Measurements from ENCODE around the gene GNB5. TPM values are rescaled to one million over a fixed set of nuclear protein-coding genes. Genes with fewer than 3 reads are reported as not detected.
A peak's percentile ranks its signal among the peaks of the same experiment; 100 is the strongest.

GNB5 gene
- total and polyA plus RNA-seq, 2 of the 13 experiments (the other 11 are each of a cell fraction or from before 2014, with no cell fraction given), result 13.7 to 14.4 TPM

DNA sequence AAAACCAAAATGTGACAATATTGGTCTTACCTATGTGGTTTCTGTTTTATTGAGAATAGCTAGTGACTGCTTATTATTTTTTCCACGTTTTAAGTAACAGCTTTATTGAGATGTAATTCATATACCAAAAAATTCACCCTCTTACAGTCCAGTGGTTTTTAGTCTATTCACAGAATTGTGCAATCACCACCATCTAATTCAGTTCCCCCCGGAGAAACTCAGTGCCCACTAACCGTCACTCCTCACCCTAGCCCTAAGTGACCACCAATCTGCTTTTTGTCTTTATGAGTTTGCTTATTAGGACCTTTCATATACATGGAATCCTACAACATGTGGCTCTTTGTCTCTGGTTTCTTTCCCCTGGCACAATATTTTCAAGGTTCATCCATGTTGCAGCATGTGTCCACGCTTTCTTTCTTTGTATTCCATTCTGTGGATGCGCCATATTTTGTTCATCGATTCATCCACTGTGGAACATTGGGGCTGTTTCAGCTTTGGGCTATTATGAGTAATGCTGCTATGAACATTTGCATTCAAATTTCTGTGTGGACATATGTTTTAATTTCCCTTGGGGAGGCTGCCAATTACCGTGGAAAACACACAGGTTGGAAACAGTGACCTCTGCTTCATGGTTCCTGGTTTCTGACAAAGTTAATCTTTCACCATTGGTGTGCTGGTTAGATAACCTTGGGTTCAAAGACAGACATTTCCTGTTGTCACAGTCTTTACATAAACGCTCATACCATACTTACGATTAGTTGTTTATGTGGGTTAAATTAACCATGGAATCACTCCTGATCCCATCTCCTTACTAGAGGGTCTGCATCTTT lies 75.4 kb downstream of the GNB5 start (continued):
- TF ChIP-seq ZNF737 (CRISPR knock-in tag; IDR thresholded peaks at IDR 0.05; ENCODE audit: borderline replicate concordance), result no peak
- TF ChIP-seq RORA (CRISPR knock-in tag; IDR thresholded peaks at IDR 0.05), result no peak
- no peak for TF ChIP-seq HOXD1 (CRISPR knock-in tag; IDR thresholded peaks at IDR 0.05)
- TF ChIP-seq RFX1 (IDR thresholded peaks at IDR 0.05), result no peak
- no peak; the same call in 1 of the 2 replicates for TF ChIP-seq KLF11 (CRISPR knock-in tag; IDR thresholded peaks at IDR 0.05)
- TF ChIP-seq, protein P1, sequence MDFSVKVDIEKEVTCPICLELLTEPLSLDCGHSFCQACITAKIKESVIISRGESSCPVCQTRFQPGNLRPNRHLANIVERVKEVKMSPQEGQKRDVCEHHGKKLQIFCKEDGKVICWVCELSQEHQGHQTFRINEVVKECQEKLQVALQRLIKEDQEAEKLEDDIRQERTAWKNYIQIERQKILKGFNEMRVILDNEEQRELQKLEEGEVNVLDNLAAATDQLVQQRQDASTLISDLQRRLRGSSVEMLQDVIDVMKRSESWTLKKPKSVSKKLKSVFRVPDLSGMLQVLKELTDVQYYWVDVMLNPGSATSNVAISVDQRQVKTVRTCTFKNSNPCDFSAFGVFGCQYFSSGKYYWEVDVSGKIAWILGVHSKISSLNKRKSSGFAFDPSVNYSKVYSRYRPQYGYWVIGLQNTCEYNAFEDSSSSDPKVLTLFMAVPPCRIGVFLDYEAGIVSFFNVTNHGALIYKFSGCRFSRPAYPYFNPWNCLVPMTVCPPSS (IDR thresholded peaks at IDR 0.05), result no peak
- TF ChIP-seq MIXL1 (CRISPR knock-in tag; IDR thresholded peaks at IDR 0.05), result peak; percentile 92
- TF ChIP-seq TBX3 (IDR thresholded peaks at IDR 0.05; ENCODE audit: borderline replicate concordance), result no peak
- no peak for TF ChIP-seq CENPX (CRISPR knock-in tag; IDR thresholded peaks at IDR 0.05)
- TF ChIP-seq KLF15 (CRISPR knock-in tag; IDR thresholded peaks at IDR 0.05; ENCODE audit: borderline replicate concordance), result no peak
- peak; percentile 71 for TF ChIP-seq SAP130 (CRISPR knock-in tag; IDR thresholded peaks at IDR 0.05; ENCODE audit: low read depth)
- no peak for TF ChIP-seq ZNF646 (CRISPR knock-in tag; IDR thresholded peaks at IDR 0.05)
- TF ChIP-seq, protein P2, sequence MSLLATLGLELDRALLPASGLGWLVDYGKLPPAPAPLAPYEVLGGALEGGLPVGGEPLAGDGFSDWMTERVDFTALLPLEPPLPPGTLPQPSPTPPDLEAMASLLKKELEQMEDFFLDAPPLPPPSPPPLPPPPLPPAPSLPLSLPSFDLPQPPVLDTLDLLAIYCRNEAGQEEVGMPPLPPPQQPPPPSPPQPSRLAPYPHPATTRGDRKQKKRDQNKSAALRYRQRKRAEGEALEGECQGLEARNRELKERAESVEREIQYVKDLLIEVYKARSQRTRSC (CRISPR knock-in tag; IDR thresholded peaks at IDR 0.05; ENCODE audit: low read depth), result 0 out of 2 replicates have a peak, but pooled peaks have one; percentile 36
- no peak for TF ChIP-seq RBAK (CRISPR knock-in tag; IDR thresholded peaks at IDR 0.05)
- TF ChIP-seq BORCS8-MEF2B (CRISPR knock-in tag; IDR thresholded peaks at IDR 0.05), result no peak
- TF ChIP-seq DNMT3B (CRISPR knock-in tag; conservative IDR thresholded peaks at IDR 0.05), result no peak
- no peak for TF ChIP-seq CREB3 (CRISPR knock-in tag; IDR thresholded peaks at IDR 0.05)
- no peak for TF ChIP-seq ZNF280B (CRISPR knock-in tag; IDR thresholded peaks at IDR 0.05; ENCODE audit: borderline replicate concordance)
- no peak for TF ChIP-seq NFIB (CRISPR knock-in tag; IDR thresholded peaks at IDR 0.05; ENCODE audit: borderline replicate concordance)

Measured in HepG2 (cell line).